CD14-positive monocyte (primary cell): ENCODE results near the gene NEK1. TPM values are rescaled to one million over a fixed set of nuclear protein-coding genes. Genes with fewer than 3 reads are reported as not detected.

Source experiments
- DNase-seq, 3 donors: peaks; one replicate each; pipeline ENCODE4 v3.0.0-alpha.2; 2011 to 2022
- H2AFZ ChIP-seq: 2 replicates; pipeline ENCODE4 v1.6.0; 2012; ENCODE audit warnings: mild to moderate bottlenecking, low read depth, low read length, inconsistent platforms; ENCODE audit not compliant: insufficient read depth, poor library complexity, severe bottlenecking
- H3K27ac ChIP-seq, 2 donors: 1 replicate in 1 of 2; 2 replicates in 1 of 2; pipeline ENCODE4 v1.5.1; 2012 to 2013; ENCODE audit warnings: low read length in 2 of 2, control low read depth in 1 of 2, inconsistent platforms in 1 of 2, low read depth in 1 of 2, mild to moderate bottlenecking in 1 of 2
- H3K27me3 ChIP-seq, 2 donors: one replicate each; pipeline versions ENCODE4 v1.6.0 to v1.6.1; 2011 to 2013; ENCODE audit warnings: low read length in 2 of 2; ENCODE audit not compliant: control insufficient read depth in 2 of 2, insufficient read depth in 2 of 2
- H3K36me3 ChIP-seq, 2 donors: replicated peaks in 1 of 2; 1 replicate in 1 of 2; 2 replicates in 1 of 2; pipeline versions ENCODE4 v1.5.1 to v1.6.1; 2012 to 2013; ENCODE audit warnings: low read length in 2 of 2, control low read depth in 1 of 2, inconsistent platforms in 1 of 2, mild to moderate bottlenecking in 1 of 2; ENCODE audit not compliant: insufficient read depth in 2 of 2, control insufficient read depth in 1 of 2
- H3K4me1 ChIP-seq, 2 donors: 1 replicate in 1 of 2; 2 replicates in 1 of 2; pipeline versions ENCODE4 v1.5.1 to v1.6.1; 2012 to 2013; ENCODE audit warnings: low read length in 2 of 2, control low read depth in 1 of 2, inconsistent platforms in 1 of 2, mild to moderate bottlenecking in 1 of 2, moderate library complexity in 1 of 2; ENCODE audit not compliant: insufficient read depth in 2 of 2, control insufficient read depth in 1 of 2
- H3K4me2 ChIP-seq: replicated peaks from 2 replicates; pipeline ENCODE3; 2012; ENCODE audit warnings: low read length, moderate library complexity, mild to moderate bottlenecking; ENCODE audit not compliant: poor library complexity, severe bottlenecking; ENCODE audit errors: extremely low read depth
- H3K4me3 ChIP-seq, 3 experiments: fragments of 200-600 bp in 1 of 3; sonication (generic) in 1 of 3; replicated peaks in 1 of 3; 1 replicate in 2 of 3; 2 replicates in 1 of 3; pipeline ENCODE4 v1.5.1; 2011 to 2013; ENCODE audit warnings: low read length in 3 of 3, mild to moderate bottlenecking in 3 of 3, control low read depth in 2 of 3, low read depth in 2 of 3, inconsistent platforms in 1 of 3, moderate library complexity in 1 of 3
- H3K79me2 ChIP-seq: 2 replicates; pipeline ENCODE4 v1.6.0; 2012; ENCODE audit warnings: mild to moderate bottlenecking, control low read depth, inconsistent platforms, low read length, moderate library complexity; ENCODE audit not compliant: insufficient read depth
- H3K9ac ChIP-seq: 2 replicates; pipeline ENCODE4 v1.6.0; 2017; ENCODE audit warnings: low read length, mild to moderate bottlenecking; ENCODE audit not compliant: insufficient read depth, poor library complexity, severe bottlenecking
- H3K9me3 ChIP-seq, 2 donors: replicated peaks in 1 of 2; 1 replicate in 1 of 2; 2 replicates in 1 of 2; pipeline versions ENCODE4 v1.5.1 to v1.6.1; 2012 to 2013; ENCODE audit warnings: low read length in 2 of 2, control low read depth in 1 of 2; ENCODE audit not compliant: control insufficient read depth in 1 of 2, insufficient read depth in 1 of 2
- H4K20me1 ChIP-seq: 2 replicates; pipeline ENCODE4 v1.6.0; 2012; ENCODE audit warnings: mild to moderate bottlenecking, low read length, control low read depth, moderate library complexity; ENCODE audit not compliant: insufficient read depth
- H3K27ac Mint-ChIP-seq, 7 donors: one replicate each; pipeline ENCODE4 v1.8.0; 2020; ENCODE audit warnings: mild to moderate bottlenecking in 7 of 7, mixed read lengths in 7 of 7, moderate library complexity in 6 of 7, inconsistent platforms in 2 of 7
- H3K27me3 Mint-ChIP-seq, 3 donors: one replicate each; pipeline ENCODE4 v1.8.0; 2021 to 2022; ENCODE audit warnings: low read depth in 3 of 3, mild to moderate bottlenecking in 3 of 3, mixed read lengths in 3 of 3, moderate library complexity in 3 of 3, inconsistent platforms in 1 of 3
- H3K36me3 Mint-ChIP-seq, 2 donors: one replicate each; pipeline ENCODE4 v1.8.0; 2020; ENCODE audit warnings: mixed read lengths in 2 of 2, inconsistent platforms in 1 of 2, mild to moderate bottlenecking in 1 of 2
- H3K4me1 Mint-ChIP-seq: one replicate; pipeline ENCODE4 v1.8.0; 2020; ENCODE audit warnings: mild to moderate bottlenecking, mixed read lengths
- H3K4me3 Mint-ChIP-seq, 2 donors: one replicate each; pipeline ENCODE4 v1.8.0; 2020; ENCODE audit warnings: mild to moderate bottlenecking in 2 of 2, mixed read lengths in 2 of 2, moderate library complexity in 1 of 2
- H3K9me3 Mint-ChIP-seq, 7 donors: one replicate each; pipeline ENCODE4 v1.8.0; 2020 to 2022; ENCODE audit warnings: mixed read lengths in 7 of 7, mild to moderate bottlenecking in 6 of 7, moderate library complexity in 6 of 7, inconsistent platforms in 2 of 7
- WGBS: methylation state at CpG from one replicate; pipeline ENCODE4 v1.1.5; 2013; ENCODE audit warnings: missing lambda C conversion rate; ENCODE audit not compliant: insufficient coverage; 5-methylcytosine and 5-hydroxymethylcytosine counted together
- intact Hi-C, 2 donors: fragments of 100-400 bp; cut with micrococcal nuclease; formaldehyde crosslinking; loops; one replicate each; pipeline versions ENCODE4 v1.15.0 to v1.15.1; 2023
- polyA plus RNA-seq, 3 donors: library from polyadenylated mRNA; depleted of rRNA in 1 of 3; unstranded in 2 of 3; stranded (reverse) in 1 of 3; fragments of 300-500 nt in 2 of 3; fragments of >200 nt in 1 of 3; fragmentation: Illumina TruSeq in 2 of 3; gene quantifications; 1 replicate in 2 of 3; 2 replicates in 1 of 3; pipeline ENCODE4 v1.2.3, GENCODE V29; 2012 to 2021
- TF ChIP-seq, protein P1 (sequence below): fragments of 200-600 bp; IDR thresholded peaks from one replicate; pipeline ENCODE4 v1.8.0; 2022; ENCODE audit warnings: antibody characterized with exemption, mild to moderate bottlenecking

Gene NEK1
- polyA plus RNA-seq, 3 donors, result 1.9 to 5.5 (median 2.7) TPM

DNA sequence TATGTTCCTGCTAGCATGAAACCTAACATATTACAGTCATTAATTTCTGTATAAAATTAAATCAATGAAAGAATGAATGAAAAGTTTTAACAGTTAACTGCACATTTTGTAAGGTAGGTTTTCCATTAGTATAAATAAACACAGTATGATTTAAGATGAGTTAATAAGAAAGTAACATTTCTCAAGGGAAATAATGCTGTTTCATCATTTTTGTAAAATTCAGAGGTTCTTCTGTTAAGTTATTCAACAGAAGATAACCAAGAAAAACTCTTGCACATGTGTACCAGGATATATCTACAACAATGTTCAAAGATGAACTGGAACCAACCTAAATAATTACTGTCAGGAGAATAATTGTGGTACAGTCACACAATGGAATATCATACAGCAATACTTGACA lies 88.6 kb downstream of the NEK1 start:
- H3K9me3 Mint-ChIP-seq, result peaks cover 0 to 19% (median 7%) of the 10 kb centered on the region in 7 donors
- no peak for DNase-seq
- TF ChIP-seq, protein P1, sequence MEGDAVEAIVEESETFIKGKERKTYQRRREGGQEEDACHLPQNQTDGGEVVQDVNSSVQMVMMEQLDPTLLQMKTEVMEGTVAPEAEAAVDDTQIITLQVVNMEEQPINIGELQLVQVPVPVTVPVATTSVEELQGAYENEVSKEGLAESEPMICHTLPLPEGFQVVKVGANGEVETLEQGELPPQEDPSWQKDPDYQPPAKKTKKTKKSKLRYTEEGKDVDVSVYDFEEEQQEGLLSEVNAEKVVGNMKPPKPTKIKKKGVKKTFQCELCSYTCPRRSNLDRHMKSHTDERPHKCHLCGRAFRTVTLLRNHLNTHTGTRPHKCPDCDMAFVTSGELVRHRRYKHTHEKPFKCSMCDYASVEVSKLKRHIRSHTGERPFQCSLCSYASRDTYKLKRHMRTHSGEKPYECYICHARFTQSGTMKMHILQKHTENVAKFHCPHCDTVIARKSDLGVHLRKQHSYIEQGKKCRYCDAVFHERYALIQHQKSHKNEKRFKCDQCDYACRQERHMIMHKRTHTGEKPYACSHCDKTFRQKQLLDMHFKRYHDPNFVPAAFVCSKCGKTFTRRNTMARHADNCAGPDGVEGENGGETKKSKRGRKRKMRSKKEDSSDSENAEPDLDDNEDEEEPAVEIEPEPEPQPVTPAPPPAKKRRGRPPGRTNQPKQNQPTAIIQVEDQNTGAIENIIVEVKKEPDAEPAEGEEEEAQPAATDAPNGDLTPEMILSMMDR, result no peak
- peaks cover 15 to 19% of the 10 kb centered on the region in 2 donors for H3K36me3 Mint-ChIP-seq
- H3K4me1 ChIP-seq, result no peaks in the 10 kb centered on the region
- H2AFZ ChIP-seq, result no peak overlapping the region
- H3K27me3 Mint-ChIP-seq, result peaks cover 0 to 1% (median 0%) of the 10 kb centered on the region in 3 donors
- no peak overlapping the region for H3K27ac Mint-ChIP-seq
- no peak overlapping the region for H3K4me2 ChIP-seq
- intact Hi-C loops, result no loop called here
- no peaks in the 10 kb centered on the region for H3K36me3 ChIP-seq
- H4K20me1 ChIP-seq, result no peaks in the 10 kb centered on the region
- H3K27ac ChIP-seq, result no peak overlapping the region
- no peak overlapping the region for H3K9ac ChIP-seq
- H3K9me3 ChIP-seq, result peaks cover 4 to 7% of the 10 kb centered on the region in 2 donors
- H3K4me1 Mint-ChIP-seq, result no peaks in the 10 kb centered on the region
- no peak overlapping the region for H3K4me3 Mint-ChIP-seq
- no peaks in the 10 kb centered on the region for H3K79me2 ChIP-seq
- H3K27me3 ChIP-seq, result no peaks in the 10 kb centered on the region
- H3K4me3 ChIP-seq, result no peak overlapping the region

DNA sequence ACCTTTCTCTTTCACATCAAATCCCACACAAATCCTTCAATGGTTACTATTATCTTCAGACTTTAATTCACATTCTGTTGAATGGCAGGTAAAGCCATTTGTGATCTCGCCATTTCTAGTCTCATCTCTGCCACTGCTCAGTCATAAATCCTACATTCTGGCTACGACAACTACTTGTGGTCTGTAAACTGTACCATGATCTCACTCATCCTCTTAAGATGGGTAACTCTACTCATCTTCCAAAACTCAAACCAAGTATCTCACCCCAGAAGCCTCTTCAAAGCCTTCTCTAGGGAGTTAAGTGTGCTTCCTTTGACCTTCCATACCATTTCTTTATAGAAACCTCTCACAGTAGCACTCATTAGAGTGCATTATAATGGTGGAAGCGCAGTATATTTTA lies 101.8 kb downstream of the NEK1 start:
- Histone ChIP-seq H3K79me2 (no peaks in the 10 kb centered on the region), H3K9ac (no peak overlapping the region), H3K9me3 (no peaks in the 10 kb centered on the region), H3K27me3 (no peaks in the 10 kb centered on the region), H3K27ac (no peak overlapping the region), H2AFZ (no peak overlapping the region), H3K4me1 (no peaks in the 10 kb centered on the region), H3K4me3 (no peak overlapping the region), H4K20me1 (no peaks in the 10 kb centered on the region), H3K36me3 (no peaks in the 10 kb centered on the region), H3K4me2 (no peak overlapping the region)
- intact Hi-C loops, result no loop called here
- Mint-ChIP-seq H3K36me3 (peaks cover 6% of the 10 kb centered on the region in 2 donors), H3K9me3 (peaks cover 0 to 2% (median 0%) of the 10 kb centered on the region in 7 donors), H3K27me3 (peaks cover 0 to 1% (median 0%) of the 10 kb centered on the region in 3 donors), H3K4me3 (no peak overlapping the region), H3K27ac (no peak overlapping the region), H3K4me1 (no peaks in the 10 kb centered on the region)
- TF ChIP-seq, protein P1, result no peak
- DNase-seq, result no peak
- 100% methylated on average over 1 of the region's 3 CpGs for WGBS
